NCI-H1694 (cell line): ENCODE measurements around the gene UBXN7.
"Not testable (repeated sequence)": the region's sequence is repeated elsewhere in the genome, so short reads cannot be mapped to it uniquely, and the experiment has no call there.

Source experiments
- DNase-seq: peaks from one replicate; lab custom pipeline; 2025; lab: John Stamatoyannopoulos, UW

UBXN7 gene

GRCh38 chr3:196418601-196419000, 13.6 kb downstream of the UBXN7 start:
- no peak for DNase-seq

GRCh38 chr3:196414469-196414868, 17.8 kb downstream of the UBXN7 start:
- no peak for DNase-seq

- no peak for DNase-seq
These were observed 19.5 kb downstream of the UBXN7 start for GRCh38 chr3:196412704-196413103.

- DNase-seq = no peak
These were observed 22.8 kb downstream of the UBXN7 start for GRCh38 chr3:196409409-196409808.

GRCh38 chr3:196408565-196409300, 23.5 kb downstream of the UBXN7 start:
- no peak for DNase-seq

- no peak for DNase-seq
These were observed 25.3 kb downstream of the UBXN7 start for GRCh38 chr3:196406811-196407470.

GRCh38 chr3:196400331-196400730, 31.9 kb downstream of the UBXN7 start:
- no peak for DNase-seq

- DNase-seq = no peak
These were observed 32.7 kb downstream of the UBXN7 start for GRCh38 chr3:196399485-196399945.

GRCh38 chr3:196398782-196399181, 33.4 kb downstream of the UBXN7 start:
- DNase-seq = no peak

- no peak for DNase-seq
These were observed 34.3 kb downstream of the UBXN7 start for GRCh38 chr3:196397941-196398340.

GRCh38 chr3:196390116-196390515, 42.1 kb downstream of the UBXN7 start:
- DNase-seq = no peak

- no peak for DNase-seq
These were observed 43.3 kb downstream of the UBXN7 start for GRCh38 chr3:196388956-196389355.

GRCh38 chr3:196387941-196388340, 44.3 kb downstream of the UBXN7 start:
- DNase-seq = not testable (repeated sequence)

- not testable (repeated sequence) for DNase-seq
These were observed 45.4 kb downstream of the UBXN7 start for GRCh38 chr3:196386797-196387196.

GRCh38 chr3:196386034-196386433, 46.2 kb downstream of the UBXN7 start:
- DNase-seq = not testable (repeated sequence)

GRCh38 chr3:196385446-196385845, 46.8 kb downstream of the UBXN7 start:
- DNase-seq = not testable (repeated sequence)

- no peak for DNase-seq
These were observed 53.9 kb downstream of the UBXN7 start for GRCh38 chr3:196378146-196378841.

- DNase-seq = no peak
These were observed 54.9 kb downstream of the UBXN7 start for GRCh38 chr3:196377321-196377720.

- no peak for DNase-seq
These were observed 66.5 kb downstream of the UBXN7 start for GRCh38 chr3:196365736-196366135.

- DNase-seq = no peak
These were observed 71.6 kb downstream of the UBXN7 start for GRCh38 chr3:196360586-196360985.

GRCh38 chr3:196358540-196358939, 73.7 kb downstream of the UBXN7 start:
- DNase-seq = not testable (repeated sequence)

- no peak for DNase-seq
These were observed 74.3 kb downstream of the UBXN7 start for GRCh38 chr3:196357905-196358304.

GRCh38 chr3:196356556-196356955, 75.7 kb downstream of the UBXN7 start:
- DNase-seq = no peak
